H9 (cell line): ENCODE data around the gene CLPSL1. TPM values are rescaled to one million over a fixed set of nuclear protein-coding genes. Genes with fewer than 3 reads are reported as not detected.

Experiments
- DNase-seq: peaks from one replicate; pipeline ENCODE4 v3.0.0-alpha.2; 2017
- H2AFZ ChIP-seq: one replicate; pipeline ENCODE4 v1.6.1; 2013; ENCODE audit warnings: mild to moderate bottlenecking, low read length, control low read depth, moderate library complexity
- H2AK5ac ChIP-seq: 2 replicates; pipeline ENCODE4 v1.6.1; 2013; ENCODE audit warnings: low read length, control low read depth, mixed read lengths; ENCODE audit not compliant: insufficient read length
- H2BK120ac ChIP-seq: one replicate; pipeline ENCODE4 v1.6.1; 2013; ENCODE audit warnings: low read depth, mild to moderate bottlenecking, low read length, control low read depth, inconsistent platforms; ENCODE audit not compliant: poor library complexity, severe bottlenecking
- H2BK12ac ChIP-seq: 2 replicates; pipeline ENCODE4 v1.6.1; 2013; ENCODE audit warnings: low read length, control low read depth, mixed read lengths, low read depth; ENCODE audit not compliant: insufficient read length
- H2BK15ac ChIP-seq: 2 replicates; pipeline ENCODE4 v1.6.1; 2013; ENCODE audit warnings: low read depth, low read length, control low read depth
- H2BK20ac ChIP-seq: one replicate; pipeline ENCODE4 v1.6.1; 2013; ENCODE audit warnings: low read depth, mild to moderate bottlenecking, low read length, control low read depth, inconsistent platforms; ENCODE audit not compliant: poor library complexity, severe bottlenecking
- H2BK5ac ChIP-seq: 2 replicates; pipeline ENCODE4 v1.6.1; 2013; ENCODE audit warnings: low read length, control low read depth, mixed read lengths; ENCODE audit not compliant: insufficient read length
- H3K14ac ChIP-seq: 2 replicates; pipeline ENCODE4 v1.6.1; 2013; ENCODE audit warnings: low read length, control low read depth; ENCODE audit not compliant: insufficient read depth
- H3K18ac ChIP-seq: 2 replicates; pipeline ENCODE4 v1.6.1; 2013; ENCODE audit warnings: low read depth, mild to moderate bottlenecking, mixed read lengths, low read length, control low read depth; ENCODE audit not compliant: insufficient read length
- H3K23ac ChIP-seq: 2 replicates; pipeline ENCODE4 v1.6.1; 2013; ENCODE audit warnings: low read length, control low read depth, mixed read lengths, low read depth; ENCODE audit not compliant: insufficient read length
- H3K23me2 ChIP-seq: 2 replicates; pipeline ENCODE4 v1.6.1; 2013; ENCODE audit warnings: low read depth, mild to moderate bottlenecking, mixed read lengths, low read length, control low read depth; ENCODE audit not compliant: insufficient read length, poor library complexity, severe bottlenecking
- H3K27ac ChIP-seq: 2 replicates; pipeline ENCODE4 v1.5.1; 2013; ENCODE audit warnings: low read length, control low read depth, mixed read lengths, low read depth; ENCODE audit not compliant: insufficient read length
- H3K27me3 ChIP-seq: 2 replicates; pipeline ENCODE4 v1.6.1; 2013; ENCODE audit warnings: low read length, control low read depth, inconsistent platforms; ENCODE audit not compliant: insufficient read depth
- H3K4ac ChIP-seq: 2 replicates; pipeline ENCODE4 v1.6.1; 2013; ENCODE audit warnings: low read depth, mild to moderate bottlenecking, control low read depth, inconsistent platforms, low read length, moderate library complexity
- H3K4me1 ChIP-seq: 2 replicates; pipeline ENCODE4 v1.6.1; 2013; ENCODE audit warnings: low read length, control low read depth, inconsistent platforms; ENCODE audit not compliant: insufficient read depth
- H3K4me2 ChIP-seq: 2 replicates; pipeline ENCODE4 v1.6.1; 2013; ENCODE audit warnings: low read length, control low read depth, mixed read lengths; ENCODE audit not compliant: insufficient read length, insufficient read depth
- H3K56ac ChIP-seq: 2 replicates; pipeline ENCODE4 v1.6.1; 2013; ENCODE audit warnings: low read depth, mild to moderate bottlenecking, mixed read lengths, low read length, control low read depth; ENCODE audit not compliant: insufficient read length
- H3K79me1 ChIP-seq: 2 replicates; pipeline ENCODE4 v1.6.1; 2013; ENCODE audit warnings: low read depth, mild to moderate bottlenecking, moderate library complexity, low read length, control low read depth, inconsistent platforms; ENCODE audit not compliant: insufficient read depth, poor library complexity, severe bottlenecking
- H3K79me2 ChIP-seq: 2 replicates; pipeline ENCODE4 v1.6.1; 2013; ENCODE audit warnings: low read length, control low read depth, inconsistent platforms; ENCODE audit not compliant: insufficient read depth
- H3K9ac ChIP-seq: 2 replicates; pipeline ENCODE4 v1.6.1; 2013; ENCODE audit warnings: low read length, control low read depth, mixed read lengths; ENCODE audit not compliant: insufficient read length; ENCODE audit errors: extremely low read depth
- H3K9me3 ChIP-seq: one replicate; pipeline ENCODE4 v1.6.1; 2013; ENCODE audit warnings: low read depth, low read length, inconsistent platforms; ENCODE audit not compliant: control insufficient read depth
- H3T11ph ChIP-seq: one replicate; pipeline ENCODE4 v1.6.1; 2013; ENCODE audit warnings: mild to moderate bottlenecking, low read length, control low read depth, inconsistent platforms
- H4K20me1 ChIP-seq: one replicate; pipeline ENCODE4 v1.6.1; 2013; ENCODE audit not compliant: control insufficient read depth, insufficient read length, insufficient read depth
- H4K5ac ChIP-seq: 2 replicates; pipeline ENCODE4 v1.6.1; 2013; ENCODE audit warnings: low read depth, mild to moderate bottlenecking, mixed read lengths, low read length, control low read depth; ENCODE audit not compliant: insufficient read length
- H4K8ac ChIP-seq: replicated peaks from 2 replicates; pipeline ENCODE4 v1.6.1; 2013; ENCODE audit warnings: low read length, control low read depth, mixed read lengths, low read depth; ENCODE audit not compliant: insufficient read length
- H4K91ac ChIP-seq: 2 replicates; pipeline ENCODE4 v1.6.1; 2013; ENCODE audit warnings: low read depth, mild to moderate bottlenecking, moderate library complexity, mixed read lengths, low read length, control low read depth; ENCODE audit not compliant: insufficient read length
- H3K27ac Mint-ChIP-seq, 3 experiments: 2 replicates in 2 of 3; 3 replicates in 1 of 3; pipeline ENCODE4 v1.8.0; 2020 to 2021; ENCODE audit warnings: mixed read lengths in 3 of 3, mild to moderate bottlenecking in 1 of 3, moderate library complexity in 1 of 3
- H3K27me3 Mint-ChIP-seq: 2 replicates; pipeline ENCODE4 v1.8.0; 2021; ENCODE audit warnings: low read depth, mild to moderate bottlenecking, moderate library complexity, mixed read lengths
- H3K36me3 Mint-ChIP-seq, 3 experiments: 2 replicates in 2 of 3; 3 replicates in 1 of 3; pipeline ENCODE4 v1.8.0; 2020 to 2021; ENCODE audit warnings: low read depth in 3 of 3, mixed read lengths in 3 of 3; ENCODE audit not compliant: insufficient read depth in 1 of 3
- H3K4me1 Mint-ChIP-seq, 2 experiments: 2 replicates each; pipeline ENCODE4 v1.8.0; 2020; ENCODE audit warnings: mixed read lengths in 2 of 2
- H3K4me3 Mint-ChIP-seq, 2 experiments: 2 replicates in 1 of 2; 3 replicates in 1 of 2; pipeline ENCODE4 v1.8.0; 2020 to 2021; ENCODE audit warnings: mild to moderate bottlenecking in 2 of 2, mixed read lengths in 2 of 2, moderate library complexity in 1 of 2
- H3K9me3 Mint-ChIP-seq, 2 experiments: 2 replicates in 1 of 2; 3 replicates in 1 of 2; pipeline ENCODE4 v1.8.0; 2020; ENCODE audit warnings: mild to moderate bottlenecking in 2 of 2, mixed read lengths in 2 of 2, moderate library complexity in 1 of 2
- WGBS: extraction: QIAGEN DNeasy Blood & Tissue Kit; methylation state at CpG from one replicate; pipeline ENCODE4 v1.1.7; 2013; ENCODE audit warnings: missing lambda C conversion rate, low lambda C conversion rate, mixed read lengths; ENCODE audit not compliant: insufficient read length; ENCODE audit errors: extremely low coverage; 5-methylcytosine and 5-hydroxymethylcytosine counted together
- total RNA-seq: library from RNA; stranded (reverse); gene quantifications from 2 replicates; pipeline ENCODE4 v1.2.1, GENCODE V29; 2021
- TF ChIP-seq, protein P1 (sequence below): fragments of 200-600 bp; sonication (generic); conservative IDR thresholded peaks from 3 replicates; pipeline ENCODE4 v1.8.0; 2021; ENCODE audit warnings: antibody characterized with exemption, mild to moderate bottlenecking

CLPSL1 gene
- total RNA-seq, 1 experiment from 2014 or later = not detected

DNA sequence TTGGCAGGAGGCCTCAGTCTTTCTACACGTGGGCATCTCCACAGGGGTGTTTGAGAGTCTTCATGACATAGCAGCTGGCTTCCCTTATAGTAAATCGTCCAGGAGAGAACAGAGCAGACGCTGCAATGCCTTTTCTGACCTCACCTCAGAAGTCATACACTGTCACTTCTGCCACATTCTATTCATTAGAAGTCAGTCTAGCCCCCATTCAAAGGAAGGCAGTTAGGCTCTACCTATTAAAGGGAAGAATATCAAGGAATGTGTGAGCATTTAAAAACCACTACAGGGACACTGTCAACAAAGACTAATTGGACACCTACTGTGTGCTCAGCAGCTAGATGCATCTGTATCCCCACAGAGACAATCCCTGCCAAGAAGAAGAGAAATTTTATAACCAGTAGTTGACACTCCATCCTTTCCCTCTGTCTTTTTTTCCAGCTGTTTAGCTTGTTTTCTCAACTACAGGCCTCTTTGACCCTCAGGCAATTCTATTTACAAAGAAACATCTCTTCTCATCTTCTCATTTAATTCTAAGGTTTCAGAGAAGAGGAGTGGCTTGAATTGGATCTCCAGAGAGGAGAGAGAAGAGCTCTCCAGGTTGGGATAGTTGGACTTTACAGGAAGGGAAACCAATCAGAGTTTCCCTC, 25.4 kb upstream of the CLPSL1 start:
- H3K27ac Mint-ChIP-seq = peak overlapping the region in 2 of 3 experiments; percentile 30 to 44; a peak in 3 of 7 replicates
- Histone ChIP-seq H3K56ac (no peak overlapping the region), H4K5ac (no peak overlapping the region), H3K9ac (no peak overlapping the region), H3K18ac (no peak overlapping the region), H4K20me1 (no peaks in the 10 kb centered on the region), H4K91ac (no peak overlapping the region), H3K4ac (no peak overlapping the region), H2BK15ac (no peak overlapping the region), H3K79me2 (no peaks in the 10 kb centered on the region), H3T11ph (no peak overlapping the region), H3K9me3 (no peaks in the 10 kb centered on the region), H3K4me1 (peaks cover 15% of the 10 kb centered on the region; the same call in 1 of the 2 replicates), H2BK20ac (no peak overlapping the region), H4K8ac (no peak overlapping the region), H3K79me1 (no peaks in the 10 kb centered on the region), H3K14ac (no peak overlapping the region), H2AFZ (no peak overlapping the region), H3K23ac (no peak overlapping the region), H3K27me3 (no peaks in the 10 kb centered on the region), H2BK5ac (no peak overlapping the region), H2AK5ac (no peak overlapping the region), H3K23me2 (no peaks in the 10 kb centered on the region), H3K27ac (no peak overlapping the region), H2BK12ac (no peak overlapping the region), H2BK120ac (no peak overlapping the region), H3K4me2 (no peak overlapping the region)
- no peaks in the 10 kb centered on the region; a peak in 2 of 5 replicates for H3K9me3 Mint-ChIP-seq
- no CpG with 5 or more reads among the region's 3 CpGs for WGBS
- DNase-seq = no peak
- TF ChIP-seq, protein P1, sequence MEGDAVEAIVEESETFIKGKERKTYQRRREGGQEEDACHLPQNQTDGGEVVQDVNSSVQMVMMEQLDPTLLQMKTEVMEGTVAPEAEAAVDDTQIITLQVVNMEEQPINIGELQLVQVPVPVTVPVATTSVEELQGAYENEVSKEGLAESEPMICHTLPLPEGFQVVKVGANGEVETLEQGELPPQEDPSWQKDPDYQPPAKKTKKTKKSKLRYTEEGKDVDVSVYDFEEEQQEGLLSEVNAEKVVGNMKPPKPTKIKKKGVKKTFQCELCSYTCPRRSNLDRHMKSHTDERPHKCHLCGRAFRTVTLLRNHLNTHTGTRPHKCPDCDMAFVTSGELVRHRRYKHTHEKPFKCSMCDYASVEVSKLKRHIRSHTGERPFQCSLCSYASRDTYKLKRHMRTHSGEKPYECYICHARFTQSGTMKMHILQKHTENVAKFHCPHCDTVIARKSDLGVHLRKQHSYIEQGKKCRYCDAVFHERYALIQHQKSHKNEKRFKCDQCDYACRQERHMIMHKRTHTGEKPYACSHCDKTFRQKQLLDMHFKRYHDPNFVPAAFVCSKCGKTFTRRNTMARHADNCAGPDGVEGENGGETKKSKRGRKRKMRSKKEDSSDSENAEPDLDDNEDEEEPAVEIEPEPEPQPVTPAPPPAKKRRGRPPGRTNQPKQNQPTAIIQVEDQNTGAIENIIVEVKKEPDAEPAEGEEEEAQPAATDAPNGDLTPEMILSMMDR = no peak
- no peak overlapping the region for H3K4me3 Mint-ChIP-seq
- H3K36me3 Mint-ChIP-seq = peaks cover 0 to 5% (median 0%) of the 10 kb centered on the region in 3 experiments; a peak in 4 of 7 replicates
- H3K4me1 Mint-ChIP-seq = peaks cover 41 to 45% of the 10 kb centered on the region in 2 experiments
- no peaks in the 10 kb centered on the region; the same call in none of the 2 replicates for H3K27me3 Mint-ChIP-seq
